ENCODE results near the gene TAB2. TPM values are rescaled to one million over a fixed set of nuclear protein-coding genes. Genes with fewer than 3 reads are reported as not detected.

Gene TAB2
- total and polyA plus RNA-seq, 2 donors (not counting 1 experiment from before 2014, with no cell fraction given) = 31.6 to 88.5 TPM

GRCh38 chr6:149268146-149268545, 49.4 kb upstream of the TAB2 start:
- DNase-seq = no peak
- H3K4me2 ChIP-seq (replicated peaks; ENCODE audit: low read depth, low read length, poor library complexity, severe bottlenecking) = no peak overlapping the region
- no peaks in the 10 kb centered on the region for H3K79me2 ChIP-seq (ENCODE audit: control insufficient read depth, insufficient read depth, low read length)
- intact Hi-C loops (cut with micrococcal nuclease) = loop anchor here (5.0 kb wide), 1 partner anchor 36 kb away; no protein-coding TSS in a partner anchor
- H3K9me3 ChIP-seq (ENCODE audit: control extremely low read depth in 1 of 3, control insufficient read depth in 2 of 3, insufficient read depth in 1 of 3, low read length in 2 of 3) = no peaks in the 10 kb centered on the region
- H3K36me3 ChIP-seq (replicated peaks in 1 of 2; ENCODE audit: control extremely low read depth in 1 of 2, control insufficient read depth in 1 of 2, extremely low read depth in 1 of 2, insufficient read depth in 2 of 2, low read length in 1 of 2) = no peaks in the 10 kb centered on the region
- Mint-ChIP-seq H3K4me1 (peaks cover 50% of the 10 kb centered on the region), H3K27ac (no peak overlapping the region), H3K27me3 (no peaks in the 10 kb centered on the region), H3K4me3 (no peak overlapping the region), H3K9me3 (ENCODE audit: insufficient read depth) (no peaks in the 10 kb centered on the region)
- no peaks in the 10 kb centered on the region for H3K27me3 ChIP-seq (replicated peaks in 1 of 4; ENCODE audit: control extremely low read depth in 1 of 4, control insufficient read depth in 3 of 4, insufficient read depth in 4 of 4, low read length in 3 of 4)
- ChIA-PET POLR2A (no interaction called here), CTCF (interaction anchor here (1.3 to 2.6 kb wide), 5 partner anchors 17 to 163 kb away, joined by 3 to 11 read pairs (median 4); no protein-coding TSS in a partner anchor)
- H4K20me1 ChIP-seq (ENCODE audit: control insufficient read depth, insufficient read depth, low read length, poor library complexity, severe bottlenecking) = no peaks in the 10 kb centered on the region
- H3K4me3 ChIP-seq (ENCODE audit: control extremely low read depth in 1 of 5, extremely low read depth in 1 of 5, insufficient read depth in 1 of 5, low read depth in 2 of 5, low read length in 4 of 5) = no peak overlapping the region
- TF ChIP-seq CTCF (IDR thresholded peaks at IDR 0.05) = no peak
- TF ChIP-seq EZH2 (IDR thresholded peaks at IDR 0.05; ENCODE audit: borderline replicate concordance, insufficient read depth, low read depth, low read length, poor library complexity, severe bottlenecking) = no peak
- H3K9ac ChIP-seq (ENCODE audit: low read length) = no peak overlapping the region
- H2AFZ ChIP-seq (ENCODE audit: insufficient read depth, low read depth, low read length, poor library complexity, severe bottlenecking) = no peak overlapping the region
- ATAC-seq (ENCODE audit: low read depth) = no peak
- peaks cover 48 to 51% of the 10 kb centered on the region in 2 donors for H3K4me1 ChIP-seq (ENCODE audit: control insufficient read depth in 2 of 2, insufficient read depth in 2 of 2, low read length in 2 of 2)
- 95% methylated on average over 2 of the region's 5 CpGs for WGBS (ENCODE audit: insufficient coverage)
- no peak overlapping the region for H3K27ac ChIP-seq (ENCODE audit: low read length in 2 of 2)

GRCh38 chr6:149268768-149269167, 48.7 kb upstream of the TAB2 start:
- peaks cover 55 to 58% of the 10 kb centered on the region in 2 donors for H3K4me1 ChIP-seq (ENCODE audit: control insufficient read depth in 2 of 2, insufficient read depth in 2 of 2, low read length in 2 of 2)
- WGBS (ENCODE audit: insufficient coverage) = no CpG with 5 or more reads among the region's 1 CpG
- CTCF ChIA-PET = interaction anchor here (1.4 kb wide), 1 partner anchor 33 kb away, joined by 3 read pairs; no protein-coding TSS in a partner anchor

More at GRCh38 chr6:149268768-149269167, 48.7 kb upstream of the TAB2 start:
- no peak overlapping the region for H2AFZ ChIP-seq (ENCODE audit: insufficient read depth, low read depth, low read length, poor library complexity, severe bottlenecking)
- ATAC-seq (ENCODE audit: low read depth) (no peak), DNase-seq (no peak)
- no peak overlapping the region for H3K4me3 ChIP-seq (ENCODE audit: control extremely low read depth in 1 of 5, extremely low read depth in 1 of 5, insufficient read depth in 1 of 5, low read depth in 2 of 5, low read length in 4 of 5)
- intact Hi-C loops (cut with micrococcal nuclease) = loop anchor here (5.0 kb wide), 1 partner anchor 36 kb away; no protein-coding TSS in a partner anchor
- no peak overlapping the region for H3K9ac ChIP-seq (ENCODE audit: low read length)
- TF ChIP-seq CTCF (IDR thresholded peaks at IDR 0.05) = no peak
- TF ChIP-seq EZH2 (IDR thresholded peaks at IDR 0.05; ENCODE audit: borderline replicate concordance, insufficient read depth, low read depth, low read length, poor library complexity, severe bottlenecking) = no peak
- H3K36me3 ChIP-seq (replicated peaks in 1 of 2; ENCODE audit: control extremely low read depth in 1 of 2, control insufficient read depth in 1 of 2, extremely low read depth in 1 of 2, insufficient read depth in 2 of 2, low read length in 1 of 2) = no peaks in the 10 kb centered on the region
- no peaks in the 10 kb centered on the region for H3K9me3 ChIP-seq (ENCODE audit: control extremely low read depth in 1 of 3, control insufficient read depth in 2 of 3, insufficient read depth in 1 of 3, low read length in 2 of 3)
- H3K4me2 ChIP-seq (replicated peaks; ENCODE audit: low read depth, low read length, poor library complexity, severe bottlenecking) = no peak overlapping the region
- Mint-ChIP-seq H3K9me3 (ENCODE audit: insufficient read depth) (no peaks in the 10 kb centered on the region), H3K27ac (no peak overlapping the region), H3K27me3 (no peaks in the 10 kb centered on the region), H3K4me1 (peaks cover 56% of the 10 kb centered on the region), H3K4me3 (no peak overlapping the region)
- H3K79me2 ChIP-seq (ENCODE audit: control insufficient read depth, insufficient read depth, low read length) = no peaks in the 10 kb centered on the region
- H3K27ac ChIP-seq (ENCODE audit: low read length in 2 of 2) = no peak overlapping the region
- no peaks in the 10 kb centered on the region for H3K27me3 ChIP-seq (replicated peaks in 1 of 4; ENCODE audit: control extremely low read depth in 1 of 4, control insufficient read depth in 3 of 4, insufficient read depth in 4 of 4, low read length in 3 of 4)
- POLR2A ChIA-PET = no interaction called here
- H4K20me1 ChIP-seq (ENCODE audit: control insufficient read depth, insufficient read depth, low read length, poor library complexity, severe bottlenecking) = no peaks in the 10 kb centered on the region
